A549 (cell line): ENCODE data around the gene NDRG4. TPM values are rescaled to one million over a fixed set of nuclear protein-coding genes. Genes with fewer than 3 reads are reported as not detected.

Experiments used
- ATAC-seq, 2 experiments: fragments of 200-7000 bp in 1 of 2; fragments of >200 bp in 1 of 2; cut with Nextera tagmentation in 1 of 2; cut with Tn5 transposase in 1 of 2; 3 replicates each; pipeline versions ENCODE4 v1.8.0 to v1.9.1; 2018 to 2020; ENCODE audit warnings: mild to moderate bottlenecking in 1 of 2, moderate library complexity in 1 of 2
- CTCF ChIA-PET: fragments of 300-600 bp; sonication (Branson Sonifier 250); formaldehyde crosslinking; extraction: SDS; loops from one replicate; lab custom pipeline; 2021; ENCODE audit warnings: antibody characterized with exemption, inconsistent platforms; lab: Yijun Ruan, JAX
- POLR2A ChIA-PET: fragments of 350-600 bp; formaldehyde crosslinking; extraction: SDS; loops from one replicate; lab custom pipeline; 2021; ENCODE audit warnings: antibody characterized with exemption, inconsistent platforms; lab: Yijun Ruan, JAX
- DNase-seq, 2 experiments: peaks; one replicate each; pipeline versions ENCODE4 v3.0.0 to v3.0.0-alpha.2; 2011 to 2016; ENCODE audit warnings: low read depth in 1 of 2, low spot score in 1 of 2
- FAIRE-seq: peaks from 2 replicates; lab custom pipeline; 2011; peaks lifted over from hg19 to GRCh38; lab: Jason Lieb, UNC
- H3K27ac ChIP-seq, 2 experiments: fragments of >200 bp; sonication (Bioruptor Twin); formaldehyde crosslinking; 3 replicates each; pipeline ENCODE4 v1.5.1; 2016 to 2017
- H3K4me1 ChIP-seq: fragments of >200 bp; sonication (Bioruptor Twin); formaldehyde crosslinking; 3 replicates; pipeline ENCODE4 v1.6.1; 2016
- H3K4me2 ChIP-seq: fragments of >200 bp; sonication (Bioruptor Twin); formaldehyde crosslinking; 3 replicates; pipeline ENCODE4 v1.6.1; 2016
- H3K4me3 ChIP-seq: fragments of >200 bp; sonication (Bioruptor Twin); formaldehyde crosslinking; 3 replicates; pipeline ENCODE4 v1.5.1; 2016
- H3K9me3 ChIP-seq: fragments of >200 bp; sonication (Bioruptor Twin); formaldehyde crosslinking; 3 replicates; pipeline ENCODE4 v1.6.1; 2016
- BCL3 ChIP-seq: fragments of >200 bp; sonication (Bioruptor Twin); formaldehyde crosslinking; IDR thresholded peaks from 3 replicates; pipeline ENCODE4 v1.6.1; 2016
- BHLHE40 ChIP-seq: IDR thresholded peaks from 2 replicates; pipeline ENCODE4 v1.6.1; 2012; ENCODE audit warnings: low read depth, low read length, inconsistent platforms
- CBX2 ChIP-seq: fragments of 200-600 bp; sonication (generic); IDR thresholded peaks from 2 replicates; pipeline ENCODE4 v1.6.1; 2016; ENCODE audit warnings: low read depth, mild to moderate bottlenecking, borderline replicate concordance
- CBX8 ChIP-seq: fragments of 200-600 bp; sonication (generic); IDR thresholded peaks from 2 replicates; pipeline ENCODE4 v1.6.1; 2016
- CHD4 ChIP-seq: fragments of 200-600 bp; sonication (generic); IDR thresholded peaks from 2 replicates; pipeline ENCODE4 v1.6.1; 2016; ENCODE audit warnings: antibody characterized with exemption, mild to moderate bottlenecking, borderline replicate concordance
- CTCF ChIP-seq: fragments of >200 bp; sonication (Bioruptor Twin); formaldehyde crosslinking; IDR thresholded peaks from 3 replicates; pipeline ENCODE4 v1.5.1; 2016
- E2F6 ChIP-seq: IDR thresholded peaks from 2 replicates; pipeline ENCODE4 v1.6.1; 2012; ENCODE audit warnings: low read depth, borderline replicate concordance
- ESRRA ChIP-seq: fragments of 150-350 bp; IDR thresholded peaks from 2 replicates; pipeline ENCODE4 v1.6.1; 2014; ENCODE audit warnings: mild to moderate bottlenecking, low read length, borderline replicate concordance
- FOSB ChIP-seq: fragments of 250-450 bp; sonication (Bioruptor Pico); IDR thresholded peaks from 2 replicates; pipeline ENCODE4 v1.5.0; 2020; ENCODE audit warnings: mild to moderate bottlenecking, moderate library complexity
- FOSL2 ChIP-seq, 2 experiments: fragments of 450-650 bp in 1 of 2; fragments of >200 bp in 1 of 2; sonication (Bioruptor Twin) in 1 of 2; formaldehyde crosslinking; IDR thresholded peaks; 2 replicates each; pipeline versions ENCODE4 v1.5.0 to v1.6.1; 2016 to 2020; ENCODE audit warnings: mild to moderate bottlenecking in 1 of 2, moderate library complexity in 1 of 2
- FOXS1 ChIP-seq: fragments of 250-450 bp; sonication (Bioruptor Pico); IDR thresholded peaks from 2 replicates; pipeline ENCODE4 v1.5.0; 2020; ENCODE audit warnings: mild to moderate bottlenecking, moderate library complexity
- HOXA7 ChIP-seq: fragments of 250-450 bp; sonication (Bioruptor Pico); IDR thresholded peaks from 2 replicates; pipeline ENCODE4 v1.5.0; 2020; ENCODE audit warnings: mild to moderate bottlenecking, moderate library complexity
- HOXB5 ChIP-seq: fragments of 250-450 bp; sonication (Bioruptor Pico); IDR thresholded peaks from 2 replicates; pipeline ENCODE4 v1.5.0; 2020; ENCODE audit warnings: mild to moderate bottlenecking, moderate library complexity
- JUN ChIP-seq, 2 experiments: fragments of >200 bp; sonication (Bioruptor Twin); formaldehyde crosslinking; IDR thresholded peaks; 2 replicates in 1 of 2; 3 replicates in 1 of 2; pipeline ENCODE4 v1.6.1; 2016 to 2017
- JUNB ChIP-seq: fragments of >200 bp; sonication (Bioruptor Twin); formaldehyde crosslinking; IDR thresholded peaks from 2 replicates; pipeline ENCODE4 v1.6.1; 2016
- KDM1A ChIP-seq: fragments of 200-600 bp; sonication (generic); IDR thresholded peaks from 2 replicates; pipeline ENCODE4 v1.6.1; 2016; ENCODE audit warnings: low read depth, mild to moderate bottlenecking
- MAFK ChIP-seq: fragments of 450-650 bp; IDR thresholded peaks from 2 replicates; pipeline ENCODE4 v1.6.1; 2014; ENCODE audit not compliant: partially characterized antibody
- MAX ChIP-seq: IDR thresholded peaks from 2 replicates; pipeline ENCODE4 v1.6.1; 2012
- NFE2L2 ChIP-seq: fragments of 150-350 bp; conservative IDR thresholded peaks from 2 replicates; pipeline ENCODE4 v1.6.1; 2014; ENCODE audit warnings: low read length
- NPAS2 ChIP-seq: fragments of 250-450 bp; sonication (Bioruptor Pico); IDR thresholded peaks from 2 replicates; pipeline ENCODE4 v1.8.0; 2022; ENCODE audit warnings: mild to moderate bottlenecking, moderate library complexity, borderline replicate concordance
- PBX3 ChIP-seq: IDR thresholded peaks from 2 replicates; pipeline ENCODE4 v1.6.1; 2012
- POLR2A ChIP-seq: IDR thresholded peaks from 2 replicates; pipeline ENCODE4 v1.6.1; 2012; ENCODE audit warnings: mild to moderate bottlenecking, low read length
- POLR2AphosphoS2 ChIP-seq: conservative IDR thresholded peaks from 2 replicates; pipeline ENCODE4 v1.6.1; 2012; ENCODE audit warnings: low read length, improper control_type of control experiment, inconsistent platforms
- RARB ChIP-seq: fragments of 250-450 bp; sonication (Bioruptor Pico); IDR thresholded peaks from 2 replicates; pipeline ENCODE4 v1.8.0; 2021; ENCODE audit warnings: mild to moderate bottlenecking, moderate library complexity
- SREBF2 ChIP-seq: fragments of 450-650 bp; IDR thresholded peaks from 2 replicates; pipeline ENCODE4 v1.6.1; 2014; ENCODE audit warnings: mild to moderate bottlenecking, moderate library complexity
- WGBS: methylation state at CpG from one replicate; pipeline ENCODE4 v1.1.6; 2017; ENCODE audit errors: missing lambda C conversion rate; 5-methylcytosine and 5-hydroxymethylcytosine counted together
- polyA plus RNA-seq, 4 experiments: library from polyadenylated mRNA; depleted of rRNA in 3 of 4; stranded (reverse); fragments of >200 nt; fragmentation: RNase III in 1 of 4; extraction: RNeasy Plus Mini Kit Qiagen cat#74134 plus additional on column Dnase treatment in 1 of 4; gene quantifications; 2 replicates in 3 of 4; 3 replicates in 1 of 4; pipeline ENCODE4 v1.2.3, GENCODE V29; 2011 to 2017

NDRG4 gene
- polyA plus RNA-seq, 2 of the 4 experiments (the other 2 are of a cell fraction) = 8.1 to 21.3 TPM

- CTCF ChIA-PET = interaction anchor here (2.1 to 5.7 kb wide), 2 partner anchors 19 to 131 kb away, joined by 13 to 33 read pairs; no protein-coding TSS in a partner anchor
Observed at GRCh38 chr16:58467905-58468304, 32.0 kb upstream of the NDRG4 start.

GRCh38 chr16:58471209-58471975 lies 28.6 kb upstream of the NDRG4 start:
- WGBS = 73% methylated on average over 10 of the region's 10 CpGs
- Histone ChIP-seq H3K27ac (no peak overlapping the region), H3K9me3 (no peaks in the 10 kb centered on the region), H3K4me1 (no peaks in the 10 kb centered on the region)
- FAIRE-seq (no peak), ATAC-seq (no peak; a peak in 1 of 6 replicates)
- TF ChIP-seq POLR2AphosphoS2 (no peak), CHD4 (no peak), POLR2A (no peak), MAFK (no peak), HOXA7 (CRISPR knock-in tag) (no peak), FOXS1 (no peak), CBX8 (no peak), CBX2 (no peak), RARB (no peak), FOSB (CRISPR knock-in tag) (no peak)
- TF ChIP-seq, all 56 proteins: peak for 0
- no peak for DNase-seq
- Histone ChIP-seq H3K4me3 (no peak overlapping the region), H3K4me2 (no peak overlapping the region)
- ChIA-PET CTCF (interaction anchor here (0.6 to 5.7 kb wide), 6 partner anchors 16 to 250 kb away, joined by 3 to 33 read pairs (median 4); no protein-coding TSS in a partner anchor), POLR2A (interaction anchor here (0.6 kb wide), 1 partner anchor 81 kb away, joined by 3 read pairs; no protein-coding TSS in a partner anchor)

More at GRCh38 chr16:58467905-58468304, 32.0 kb upstream of the NDRG4 start:
- Histone ChIP-seq H3K9me3 (no peaks in the 10 kb centered on the region), H3K4me1 (peaks cover 7% of the 10 kb centered on the region; the same call in 2 of the 3 replicates), H3K4me3 (no peak overlapping the region), H3K4me2 (no peak overlapping the region), H3K27ac (no peak overlapping the region)
- ATAC-seq (no peak), DNase-seq (no peak), FAIRE-seq (no peak)
- 91% methylated on average over 5 of the region's 5 CpGs for WGBS
- POLR2A ChIA-PET = no interaction called here
- TF ChIP-seq MAX = no peak
- no peak for TF ChIP-seq E2F6
- TF ChIP-seq BCL3 = no peak
- TF ChIP-seq JUN (IDR thresholded peaks at IDR 0.05) = no peak
- TF ChIP-seq PBX3 = no peak
- TF ChIP-seq RARB = no peak
- no peak for TF ChIP-seq JUNB
- no peak for TF ChIP-seq CTCF
- TF ChIP-seq HOXB5 (CRISPR knock-in tag) = no peak
- TF ChIP-seq NPAS2 (CRISPR knock-in tag) = no peak
- TF ChIP-seq ESRRA = no peak
- no peak for TF ChIP-seq NFE2L2
- no peak for TF ChIP-seq FOSL2 (IDR thresholded peaks at IDR 0.05)
- TF ChIP-seq FOSL2 (CRISPR knock-in tag; IDR thresholded peaks at IDR 0.05) = no peak
- no peak for TF ChIP-seq SREBF2
- TF ChIP-seq BHLHE40 = no peak
- TF ChIP-seq KDM1A = no peak
